OCI-LY1 (cell line): ENCODE measurements around the gene ETV3.

Source experiments
- H2AFZ ChIP-seq: fragments of 200-600 bp; sonication (generic), shearing (Covaris generic); 2 replicates; pipeline ENCODE4 v1.6.0; 2014; ENCODE audit warnings: antibody characterized with exemption, mild to moderate bottlenecking, low read length
- H3F3A ChIP-seq: fragments of 200-600 bp; sonication (generic), shearing (Covaris generic); 2 replicates; pipeline ENCODE4 v1.6.0; 2014; ENCODE audit warnings: mild to moderate bottlenecking, antibody characterized with exemption, low read length, moderate library complexity; ENCODE audit not compliant: insufficient read depth
- H3K27ac ChIP-seq: fragments of 200-600 bp; sonication (generic); 2 replicates; pipeline ENCODE4 v1.5.1; 2014; ENCODE audit warnings: low read length, mixed run types, mild to moderate bottlenecking, low read depth; ENCODE audit not compliant: poor library complexity, severe bottlenecking
- H3K27me3 ChIP-seq: fragments of 200-600 bp; sonication (generic); 2 replicates; pipeline ENCODE4 v1.6.0; 2014; ENCODE audit warnings: antibody characterized with exemption, mild to moderate bottlenecking, low read length, moderate library complexity; ENCODE audit not compliant: insufficient read depth
- H3K36me3 ChIP-seq: fragments of 200-600 bp; sonication (generic); 2 replicates; pipeline ENCODE4 v1.6.1; 2014; ENCODE audit warnings: mild to moderate bottlenecking, antibody characterized with exemption, low read length, moderate library complexity, mixed read lengths; ENCODE audit not compliant: insufficient read depth
- H3K4me1 ChIP-seq: fragments of 200-600 bp; sonication (generic); 2 replicates; pipeline ENCODE4 v1.5.1; 2014; ENCODE audit warnings: mild to moderate bottlenecking, low read length, moderate library complexity; ENCODE audit not compliant: insufficient read depth, severe bottlenecking
- H3K4me2 ChIP-seq: fragments of 200-600 bp; sonication (generic), shearing (Covaris generic); 2 replicates; pipeline ENCODE4 v1.6.1; 2014; ENCODE audit warnings: low read length
- H3K4me3 ChIP-seq: fragments of 200-600 bp; sonication (generic); 2 replicates; pipeline ENCODE4 v1.5.1; 2014; ENCODE audit warnings: low read length, low read depth, mild to moderate bottlenecking, mixed read lengths; ENCODE audit not compliant: poor library complexity, severe bottlenecking
- H3K79me2 ChIP-seq: fragments of 200-600 bp; shearing (Covaris generic); 2 replicates; pipeline ENCODE4 v1.6.1; 2016; ENCODE audit warnings: mixed run types, low read length, mixed read lengths; ENCODE audit not compliant: insufficient read depth
- H3K9ac ChIP-seq: fragments of 200-600 bp; sonication (generic), shearing (Covaris generic); 2 replicates; pipeline ENCODE4 v1.6.1; 2014; ENCODE audit warnings: mild to moderate bottlenecking, low read length, mixed read lengths
- H3K9me2 ChIP-seq: fragments of 200-600 bp; sonication (generic), shearing (Covaris generic); 2 replicates; pipeline ENCODE4 v1.6.1; 2014; ENCODE audit warnings: low read depth, mild to moderate bottlenecking, low read length, mixed read lengths
- H3K9me3 ChIP-seq: fragments of 200-600 bp; shearing (Covaris generic); 2 replicates; pipeline ENCODE4 v1.6.1; 2014; ENCODE audit warnings: low read length, mixed read lengths
- H4K20me1 ChIP-seq: fragments of 200-600 bp; sonication (generic), shearing (Covaris generic); 2 replicates; pipeline ENCODE4 v1.6.0; 2016; ENCODE audit warnings: mild to moderate bottlenecking, low read length; ENCODE audit not compliant: insufficient read depth
- EZH2 ChIP-seq: fragments of 200-600 bp; sonication (generic), shearing (Covaris generic); IDR thresholded peaks from 2 replicates; pipeline ENCODE4 v1.8.0; 2017; ENCODE audit warnings: borderline replicate concordance, mixed run types, mild to moderate bottlenecking, antibody characterized with exemption, low read length, moderate library complexity, mixed read lengths
- TF ChIP-seq, protein P1 (sequence below): fragments of 200-600 bp; sonication (generic), shearing (Covaris generic); IDR thresholded peaks from 2 replicates; pipeline ENCODE4 v1.5.1; 2017; ENCODE audit warnings: mild to moderate bottlenecking, antibody characterized with exemption, low read length, moderate library complexity, mixed read lengths

ETV3 gene

GRCh38 chr1:157177733-157178394 is 39.7 kb upstream of the ETV3 start:
- no peak overlapping the region for H3K27ac ChIP-seq
- H3K9me2 ChIP-seq, result no peaks in the 10 kb centered on the region
- no peaks in the 10 kb centered on the region for H3K9me3 ChIP-seq
- H4K20me1 ChIP-seq, result no peaks in the 10 kb centered on the region
- 0 out of 2 replicates have a peak, but pooled peaks cover 4% of the 10 kb centered on the region for H3K27me3 ChIP-seq
- no peak overlapping the region for H2AFZ ChIP-seq
- no peaks in the 10 kb centered on the region for H3K79me2 ChIP-seq
- H3K9ac ChIP-seq, result no peak overlapping the region
- no peaks in the 10 kb centered on the region for H3K36me3 ChIP-seq
- H3K4me2 ChIP-seq, result no peak overlapping the region
- no peak overlapping the region for H3K4me3 ChIP-seq
- no peaks in the 10 kb centered on the region for H3K4me1 ChIP-seq
- TF ChIP-seq, protein P1, sequence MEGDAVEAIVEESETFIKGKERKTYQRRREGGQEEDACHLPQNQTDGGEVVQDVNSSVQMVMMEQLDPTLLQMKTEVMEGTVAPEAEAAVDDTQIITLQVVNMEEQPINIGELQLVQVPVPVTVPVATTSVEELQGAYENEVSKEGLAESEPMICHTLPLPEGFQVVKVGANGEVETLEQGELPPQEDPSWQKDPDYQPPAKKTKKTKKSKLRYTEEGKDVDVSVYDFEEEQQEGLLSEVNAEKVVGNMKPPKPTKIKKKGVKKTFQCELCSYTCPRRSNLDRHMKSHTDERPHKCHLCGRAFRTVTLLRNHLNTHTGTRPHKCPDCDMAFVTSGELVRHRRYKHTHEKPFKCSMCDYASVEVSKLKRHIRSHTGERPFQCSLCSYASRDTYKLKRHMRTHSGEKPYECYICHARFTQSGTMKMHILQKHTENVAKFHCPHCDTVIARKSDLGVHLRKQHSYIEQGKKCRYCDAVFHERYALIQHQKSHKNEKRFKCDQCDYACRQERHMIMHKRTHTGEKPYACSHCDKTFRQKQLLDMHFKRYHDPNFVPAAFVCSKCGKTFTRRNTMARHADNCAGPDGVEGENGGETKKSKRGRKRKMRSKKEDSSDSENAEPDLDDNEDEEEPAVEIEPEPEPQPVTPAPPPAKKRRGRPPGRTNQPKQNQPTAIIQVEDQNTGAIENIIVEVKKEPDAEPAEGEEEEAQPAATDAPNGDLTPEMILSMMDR, result no peak
- no peak for TF ChIP-seq EZH2
- no peaks in the 10 kb centered on the region for H3F3A ChIP-seq

- no peaks in the 10 kb centered on the region for H4K20me1 ChIP-seq
- no peak overlapping the region for H2AFZ ChIP-seq
- H3K36me3 ChIP-seq, result no peaks in the 10 kb centered on the region
- H3K4me3 ChIP-seq, result no peak overlapping the region
- no peaks in the 10 kb centered on the region for H3K9me2 ChIP-seq
- H3K79me2 ChIP-seq, result no peaks in the 10 kb centered on the region
- H3K27ac ChIP-seq, result no peak overlapping the region
- no peaks in the 10 kb centered on the region for H3K4me1 ChIP-seq
- no peak overlapping the region for H3K4me2 ChIP-seq
- TF ChIP-seq, protein P1, result no peak
- no peak for TF ChIP-seq EZH2
- H3K9me3 ChIP-seq, result no peaks in the 10 kb centered on the region
- no peaks in the 10 kb centered on the region for H3F3A ChIP-seq
- H3K9ac ChIP-seq, result no peak overlapping the region
- 0 out of 2 replicates have a peak, but pooled peaks cover 4% of the 10 kb centered on the region for H3K27me3 ChIP-seq
Observed at GRCh38 chr1:157176591-157177121, 38.5 kb upstream of the ETV3 start.

- Histone ChIP-seq H3K4me3 (no peak overlapping the region), H3F3A (no peaks in the 10 kb centered on the region), H3K36me3 (no peaks in the 10 kb centered on the region), H3K9me2 (no peaks in the 10 kb centered on the region), H3K9me3 (no peaks in the 10 kb centered on the region), H3K79me2 (no peaks in the 10 kb centered on the region), H4K20me1 (no peaks in the 10 kb centered on the region), H3K9ac (no peak overlapping the region), H2AFZ (no peak overlapping the region), H3K27ac (no peak overlapping the region), H3K4me2 (no peak overlapping the region), H3K4me1 (no peaks in the 10 kb centered on the region), H3K27me3 (0 out of 2 replicates have a peak, but pooled peaks cover 4% of the 10 kb centered on the region)
- TF ChIP-seq, protein P1, result no peak
- TF ChIP-seq EZH2, result no peak
Observed at GRCh38 chr1:157176016-157176415, 37.8 kb upstream of the ETV3 start.
